Tibial nerve (tissue), 4 donors: ENCODE measurements around the gene CEBPA. TPM values are rescaled to one million over a fixed set of nuclear protein-coding genes. Genes with fewer than 3 reads are reported as not detected.
"Not testable (repeated sequence)": the region's sequence is repeated elsewhere in the genome, so short reads cannot be mapped to it uniquely, and the experiment has no call there.

ENCODE experiments used
- DNase-seq, 2 donors: peaks; one replicate each; pipeline ENCODE4 v3.0.0-alpha.2; 2019; ENCODE audit warnings: low spot score in 2 of 2
- H3K27ac ChIP-seq, 4 donors: fragments of 200-600 bp; sonication (generic) in 3 of 4; one replicate each; pipeline ENCODE4 v1.5.1; 2017 to 2019; ENCODE audit warnings: mild to moderate bottlenecking in 1 of 4
- H3K27me3 ChIP-seq, 2 donors: fragments of 200-600 bp; sonication (generic) in 1 of 2; one replicate each; pipeline versions ENCODE4 v1.5.1 to v1.6.0; 2017 to 2019
- H3K36me3 ChIP-seq, 3 donors: fragments of 200-600 bp; sonication (generic); one replicate each; pipeline ENCODE4 v1.5.1; 2018 to 2019
- H3K4me1 ChIP-seq, 4 donors: fragments of 200-600 bp; sonication (generic) in 3 of 4; one replicate each; pipeline ENCODE4 v1.5.1; 2017 to 2019
- H3K4me3 ChIP-seq, 4 donors: fragments of 200-600 bp; sonication (generic) in 3 of 4; one replicate each; pipeline ENCODE4 v1.5.1; 2017 to 2019; ENCODE audit warnings: mild to moderate bottlenecking in 1 of 4, moderate library complexity in 1 of 4
- H3K9me3 ChIP-seq, 4 donors: fragments of 200-600 bp; sonication (generic) in 3 of 4; one replicate each; pipeline ENCODE4 v1.5.1; 2017 to 2019
- EP300 ChIP-seq, 2 donors: sonication (generic); formaldehyde crosslinking; IDR thresholded peaks; one replicate each; pipeline ENCODE4 v1.6.1; 2017; ENCODE audit warnings: antibody characterized with exemption in 2 of 2, mild to moderate bottlenecking in 1 of 2
- POLR2A ChIP-seq, 2 donors: fragments of 450-650 bp; IDR thresholded peaks; one replicate each; pipeline ENCODE4 v1.6.1; 2017; ENCODE audit warnings: antibody characterized with exemption in 2 of 2, mild to moderate bottlenecking in 2 of 2, moderate library complexity in 2 of 2
- WGBS, 2 donors: methylation state at CpG; one replicate each; pipeline ENCODE4 v1.1.5; 2018; 5-methylcytosine and 5-hydroxymethylcytosine counted together
- total RNA-seq, 4 donors: library from RNA; depleted of rRNA; stranded (reverse); fragments of >200 nt; gene quantifications; one replicate each; pipeline ENCODE4 v1.1.0, GENCODE V29; 2016
- TF ChIP-seq, protein P1 (sequence below), 5 experiments: fragments of 200-600 bp in 3 of 5; fragments of 450-650 bp in 2 of 5; sonication (generic) in 3 of 5; IDR thresholded peaks; one replicate each; pipeline ENCODE4 v1.5.1; 2016 to 2019; ENCODE audit warnings: antibody characterized with exemption in 5 of 5, mild to moderate bottlenecking in 3 of 5, moderate library complexity in 2 of 5

The CEBPA gene
- total RNA-seq, 4 donors from 2014 or later: 33.9 to 204 (median 65.4) TPM

- H3K27ac ChIP-seq: no peak overlapping the region
- 69 to 71% methylated on average over 5 of the region's 5 CpGs for WGBS, 2 donors
- H3K4me3 ChIP-seq: no peak overlapping the region
- H3K36me3 ChIP-seq: no peaks in the 10 kb centered on the region
- peaks cover 0 to 15% (median 0%) of the 10 kb centered on the region in 4 donors for H3K9me3 ChIP-seq
- no peaks in the 10 kb centered on the region for H3K27me3 ChIP-seq
- TF ChIP-seq, protein P1, sequence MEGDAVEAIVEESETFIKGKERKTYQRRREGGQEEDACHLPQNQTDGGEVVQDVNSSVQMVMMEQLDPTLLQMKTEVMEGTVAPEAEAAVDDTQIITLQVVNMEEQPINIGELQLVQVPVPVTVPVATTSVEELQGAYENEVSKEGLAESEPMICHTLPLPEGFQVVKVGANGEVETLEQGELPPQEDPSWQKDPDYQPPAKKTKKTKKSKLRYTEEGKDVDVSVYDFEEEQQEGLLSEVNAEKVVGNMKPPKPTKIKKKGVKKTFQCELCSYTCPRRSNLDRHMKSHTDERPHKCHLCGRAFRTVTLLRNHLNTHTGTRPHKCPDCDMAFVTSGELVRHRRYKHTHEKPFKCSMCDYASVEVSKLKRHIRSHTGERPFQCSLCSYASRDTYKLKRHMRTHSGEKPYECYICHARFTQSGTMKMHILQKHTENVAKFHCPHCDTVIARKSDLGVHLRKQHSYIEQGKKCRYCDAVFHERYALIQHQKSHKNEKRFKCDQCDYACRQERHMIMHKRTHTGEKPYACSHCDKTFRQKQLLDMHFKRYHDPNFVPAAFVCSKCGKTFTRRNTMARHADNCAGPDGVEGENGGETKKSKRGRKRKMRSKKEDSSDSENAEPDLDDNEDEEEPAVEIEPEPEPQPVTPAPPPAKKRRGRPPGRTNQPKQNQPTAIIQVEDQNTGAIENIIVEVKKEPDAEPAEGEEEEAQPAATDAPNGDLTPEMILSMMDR (IDR thresholded peaks at IDR 0.05): no peak
- TF ChIP-seq EP300 (IDR thresholded peaks at IDR 0.05) (peak in 1 of 2 donors; percentile 51), POLR2A (IDR thresholded peaks at IDR 0.05) (no peak)
- DNase-seq: peak in 1 of 2 donors; percentile 53
- H3K4me1 ChIP-seq: no peaks in the 10 kb centered on the region
Measured at GRCh38 chr19:33325920-33326319, 23.6 kb upstream of the CEBPA start.

DNA sequence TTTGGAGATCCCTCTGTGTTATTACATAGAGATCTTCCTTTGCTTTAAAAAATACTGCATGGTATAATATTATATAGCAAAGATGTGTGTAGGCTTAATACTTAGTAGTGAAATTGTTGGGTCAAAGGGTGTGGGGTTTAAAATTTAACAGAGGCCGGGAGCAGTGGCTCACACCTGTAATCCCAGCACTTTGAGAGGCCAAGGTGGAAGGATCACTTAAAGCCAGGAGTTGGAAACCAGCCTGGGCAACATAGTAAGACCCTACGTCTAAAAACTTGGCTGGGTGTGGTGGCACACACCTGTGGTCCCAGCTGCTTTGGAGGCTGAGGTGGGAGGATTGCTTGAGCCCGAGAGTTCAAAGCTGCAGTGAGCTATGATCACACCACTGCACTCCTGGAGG is 22.3 kb upstream of the CEBPA start:
- no peak overlapping the region for H3K27ac ChIP-seq
- H3K27me3 ChIP-seq: no peaks in the 10 kb centered on the region
- no peak for DNase-seq
- no peaks in the 10 kb centered on the region for H3K36me3 ChIP-seq
- peaks cover 0 to 15% (median 0%) of the 10 kb centered on the region in 4 donors for H3K9me3 ChIP-seq
- H3K4me3 ChIP-seq: no peak overlapping the region
- TF ChIP-seq EP300 (IDR thresholded peaks at IDR 0.05) (no peak), POLR2A (IDR thresholded peaks at IDR 0.05) (no peak)
- TF ChIP-seq, protein P1 (IDR thresholded peaks at IDR 0.05): no peak
- WGBS, 2 donors: 68 to 79% methylated on average over 3 of the region's 3 CpGs
- no peaks in the 10 kb centered on the region for H3K4me1 ChIP-seq

GRCh38 chr19:33323093-33323820 is 20.9 kb upstream of the CEBPA start:
- no peaks in the 10 kb centered on the region for H3K36me3 ChIP-seq
- no peak for DNase-seq
- WGBS, 2 donors: 81 to 86% methylated on average over 6 of the region's 6 CpGs

DNA sequence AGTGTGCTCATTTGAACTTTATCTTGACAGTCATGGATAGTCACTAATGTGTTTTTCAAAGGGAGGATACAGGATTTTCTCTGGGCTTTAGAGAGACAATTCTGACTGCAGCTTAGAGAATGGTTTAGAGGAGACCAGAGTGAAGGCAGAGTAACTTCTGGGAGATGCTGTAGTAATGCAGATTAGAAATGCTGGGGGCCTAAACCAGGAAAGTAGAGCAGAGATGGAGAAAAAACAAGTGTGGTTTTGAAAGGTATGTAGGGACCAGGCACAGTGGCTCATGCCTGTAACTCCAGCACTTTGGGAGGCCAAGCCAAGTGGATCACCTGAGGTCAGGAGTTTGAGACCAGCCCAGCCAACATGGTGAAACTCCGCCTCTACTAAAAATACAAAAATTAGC is 18.3 kb upstream of the CEBPA start:
- DNase-seq: no peak
- no peak for TF ChIP-seq POLR2A (IDR thresholded peaks at IDR 0.05)
- TF ChIP-seq EP300 (IDR thresholded peaks at IDR 0.05): no peak
- TF ChIP-seq, protein P1 (IDR thresholded peaks at IDR 0.05): no peak
- no peaks in the 10 kb centered on the region for H3K4me1 ChIP-seq
- no peak overlapping the region for H3K4me3 ChIP-seq
- no peaks in the 10 kb centered on the region for H3K27me3 ChIP-seq
- H3K9me3 ChIP-seq: peaks cover 0 to 6% (median 0%) of the 10 kb centered on the region in 4 donors
- H3K27ac ChIP-seq: no peak overlapping the region
- WGBS, 2 donors: 100% methylated on average over 1 of the region's 1 CpG
- H3K36me3 ChIP-seq: no peaks in the 10 kb centered on the region

More at GRCh38 chr19:33323093-33323820, 20.9 kb upstream of the CEBPA start:
- TF ChIP-seq, protein P1 (IDR thresholded peaks at IDR 0.05): no peak
- TF ChIP-seq EP300 (IDR thresholded peaks at IDR 0.05) (no peak), POLR2A (IDR thresholded peaks at IDR 0.05) (no peak)
- Histone ChIP-seq H3K9me3 (peaks cover 0 to 15% (median 0%) of the 10 kb centered on the region in 4 donors), H3K4me1 (no peaks in the 10 kb centered on the region), H3K4me3 (no peak overlapping the region), H3K27ac (no peak overlapping the region), H3K27me3 (no peaks in the 10 kb centered on the region)

DNA sequence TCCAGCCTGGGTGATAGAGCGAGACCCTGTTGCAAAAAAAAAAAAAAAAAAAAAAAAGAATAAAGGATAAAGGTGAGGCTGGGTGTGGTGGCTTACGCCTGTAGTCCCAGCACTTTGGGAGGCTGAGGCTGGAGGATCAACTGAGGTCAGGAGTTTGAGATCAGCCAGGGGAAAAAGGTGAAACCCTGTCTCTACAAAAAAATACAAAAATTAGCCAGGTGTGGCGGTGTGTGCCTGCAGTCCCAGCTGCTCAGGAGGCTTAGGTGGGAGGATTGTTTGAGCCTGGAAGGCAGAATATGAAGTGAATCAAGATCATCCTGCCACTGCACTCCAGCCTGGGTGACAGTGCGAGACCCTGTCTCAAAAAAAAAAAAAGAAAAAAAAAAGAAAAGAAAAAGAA is 15.7 kb upstream of the CEBPA start:
- H3K27ac ChIP-seq, DNase-seq, H3K27me3 ChIP-seq, H3K36me3 ChIP-seq, H3K4me1 ChIP-seq, H3K9me3 ChIP-seq, H3K4me3 ChIP-seq: not testable (repeated sequence)
- WGBS, 2 donors: 89 to 95% methylated on average over 4 of the region's 4 CpGs
